ENCODE measurements around the gene VSTM2L.

DNA sequence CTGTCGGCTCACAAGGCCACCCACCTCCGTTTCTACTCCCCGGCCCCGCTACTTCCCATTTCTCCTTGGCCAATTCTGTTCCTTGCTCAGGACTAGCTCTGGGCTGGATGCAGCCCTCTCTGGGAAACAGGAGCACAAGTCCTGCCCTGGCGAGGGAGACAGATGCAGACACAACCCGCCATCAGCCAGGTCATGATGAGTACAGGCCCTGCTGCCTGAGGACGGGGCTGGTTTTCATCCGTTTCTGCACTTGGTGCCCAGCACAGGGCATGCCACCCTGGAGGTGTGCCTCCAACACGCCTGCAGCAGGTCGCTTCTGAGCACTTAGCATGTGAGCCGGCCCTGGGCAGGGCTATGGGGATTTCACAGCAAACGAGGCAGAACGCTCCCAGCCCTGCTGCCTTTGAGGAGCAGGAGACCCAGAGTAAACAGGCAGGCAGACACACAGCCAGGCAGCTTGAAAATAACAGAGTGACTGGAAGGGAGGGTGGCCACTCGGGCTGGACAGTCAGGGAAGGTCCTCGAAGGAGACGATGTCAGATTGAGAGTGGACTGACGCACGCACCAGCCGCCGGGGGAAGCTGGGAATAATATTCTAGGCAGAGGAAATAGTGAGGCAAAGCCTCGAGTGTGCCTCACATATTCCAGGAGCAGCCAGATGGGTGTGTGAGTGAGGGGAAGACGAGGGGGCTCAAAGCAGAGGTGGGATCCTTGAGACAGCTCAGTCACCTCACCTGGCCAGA lies 21.2 kb upstream of the VSTM2L start:
- TF ChIP-seq CTCF (IDR thresholded peaks at IDR 0.05; ENCODE audit: borderline replicate concordance, extremely low read depth, low read length, poor library complexity, severe bottlenecking), result no peak
- no peak for TF ChIP-seq EZH2 (IDR thresholded peaks at IDR 0.05; ENCODE audit: borderline replicate concordance, low read depth, low read length, severe bottlenecking)

Measured in DND-41 (cell line).